WTC11 (cell line): ENCODE measurements around the gene C12orf56.

Experiments used
- TEAD4 ChIP-seq: sonication (generic); formaldehyde crosslinking; IDR thresholded peaks from 2 replicates; pipeline ENCODE4 v1.8.0; 2022; ENCODE audit warnings: mild to moderate bottlenecking, missing genetic modification reagents
- ZBTB21 ChIP-seq: sonication (generic); formaldehyde crosslinking; IDR thresholded peaks from 2 replicates; pipeline ENCODE4 v1.8.1; 2023; ENCODE audit warnings: mild to moderate bottlenecking, missing genetic modification reagents, borderline replicate concordance
- TF ChIP-seq, protein P1 (sequence below): sonication (generic); formaldehyde crosslinking; IDR thresholded peaks from 2 replicates; pipeline ENCODE4 v1.8.0; 2022; ENCODE audit warnings: mild to moderate bottlenecking, missing genetic modification reagents

- TF ChIP-seq, protein P1, sequence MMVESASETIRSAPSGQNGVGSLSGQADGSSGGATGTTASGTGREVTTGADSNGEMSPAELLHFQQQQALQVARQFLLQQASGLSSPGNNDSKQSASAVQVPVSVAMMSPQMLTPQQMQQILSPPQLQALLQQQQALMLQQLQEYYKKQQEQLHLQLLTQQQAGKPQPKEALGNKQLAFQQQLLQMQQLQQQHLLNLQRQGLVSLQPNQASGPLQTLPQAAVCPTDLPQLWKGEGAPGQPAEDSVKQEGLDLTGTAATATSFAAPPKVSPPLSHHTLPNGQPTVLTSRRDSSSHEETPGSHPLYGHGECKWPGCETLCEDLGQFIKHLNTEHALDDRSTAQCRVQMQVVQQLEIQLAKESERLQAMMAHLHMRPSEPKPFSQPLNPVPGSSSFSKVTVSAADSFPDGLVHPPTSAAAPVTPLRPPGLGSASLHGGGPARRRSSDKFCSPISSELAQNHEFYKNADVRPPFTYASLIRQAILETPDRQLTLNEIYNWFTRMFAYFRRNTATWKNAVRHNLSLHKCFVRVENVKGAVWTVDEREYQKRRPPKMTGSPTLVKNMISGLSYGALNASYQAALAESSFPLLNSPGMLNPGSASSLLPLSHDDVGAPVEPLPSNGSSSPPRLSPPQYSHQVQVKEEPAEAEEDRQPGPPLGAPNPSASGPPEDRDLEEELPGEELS = no peak
- TF ChIP-seq ZBTB21 (CRISPR knock-in tag) (no peak), TEAD4 (CRISPR knock-in tag) (no peak)
Observed at GRCh38 chr12:64269161-64269560, 121.4 kb downstream of the C12orf56 start.
